HG03175 (cell line): Measurements from ENCODE around the gene IFIT3.

Experiments
- ATAC-seq: cut with Tn5 transposase; IDR thresholded peaks from one replicate; pipeline ENCODE4 v1.9.1; 2021; ENCODE audit warnings: mild to moderate bottlenecking, moderate library complexity; ENCODE audit not compliant: unreplicated experiment

The IFIT3 gene

GRCh38 chr10:89389254-89389653 lies 61.5 kb downstream of the IFIT3 start:
- ATAC-seq, result no peak
